ENCODE data around the gene MROH7. TPM values are rescaled to one million over a fixed set of nuclear protein-coding genes. Genes with fewer than 3 reads are reported as not detected.

MROH7 gene
- total RNA-seq, 4 donors from 2014 or later: 3.5 to 11.8 (median 5.4) TPM

DNA sequence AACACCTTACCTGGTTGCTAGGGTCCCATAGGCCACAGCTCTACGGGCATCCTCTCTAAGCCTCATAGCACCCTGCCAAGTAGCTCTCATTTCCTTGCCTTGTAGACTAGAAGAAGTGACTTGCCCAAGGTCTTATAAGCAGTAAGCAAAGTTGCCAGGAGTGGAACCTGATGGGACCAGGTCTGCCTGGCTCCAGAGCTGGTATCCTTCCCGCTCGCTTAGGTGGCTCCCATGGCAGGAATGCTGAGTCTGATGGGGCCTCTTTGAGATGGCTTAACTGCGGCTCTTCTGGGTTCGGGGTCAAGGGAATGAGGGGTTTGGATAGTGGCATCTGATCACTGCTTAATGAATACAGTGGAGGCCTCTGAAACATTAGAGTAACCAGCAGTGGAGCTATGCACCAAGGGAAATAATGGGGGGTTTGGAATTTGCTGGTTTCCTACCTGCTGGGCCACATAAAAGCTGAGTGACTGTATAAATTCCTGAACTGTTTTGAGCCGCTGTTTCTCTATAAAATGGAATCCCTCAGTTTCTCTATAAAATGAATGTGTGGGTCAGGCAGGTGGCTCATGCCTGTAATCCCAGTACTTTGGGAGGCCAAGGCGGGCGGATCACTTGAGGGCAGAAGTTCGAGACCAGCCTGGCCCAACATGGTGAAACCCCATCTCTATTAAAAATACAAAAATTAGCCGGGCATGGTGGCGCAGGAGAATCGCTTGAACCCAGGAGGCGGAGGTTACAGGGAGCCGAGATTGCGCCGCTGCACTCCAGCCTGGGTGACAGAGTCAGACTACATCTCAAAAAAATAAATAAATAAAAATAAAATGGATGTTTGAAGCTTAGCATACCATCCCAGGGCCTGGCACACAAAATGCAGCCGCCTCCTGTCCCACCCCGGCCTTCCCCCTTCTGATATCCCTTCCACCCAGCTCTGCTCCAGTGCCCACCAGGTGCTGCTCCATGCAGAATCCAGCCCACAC is 30.7 kb upstream of the MROH7 start:
- intact Hi-C loops (cut with DNase I; ENCODE audit: low total_unique reads): no loop called here

GRCh38 chr1:54611621-54612020 is 30.0 kb upstream of the MROH7 start:
- Histone ChIP-seq H3K4me3 (no peak overlapping the region), H3K36me3 (no peaks in the 10 kb centered on the region), H3K27me3 (no peaks in the 10 kb centered on the region), H3K27ac (no peak overlapping the region), H3K9me3 (no peaks in the 10 kb centered on the region), H3K4me1 (no peaks in the 10 kb centered on the region)
- intact Hi-C loops (cut with DNase I; ENCODE audit: low total_unique reads): no loop called here
- TF ChIP-seq, protein P1, sequence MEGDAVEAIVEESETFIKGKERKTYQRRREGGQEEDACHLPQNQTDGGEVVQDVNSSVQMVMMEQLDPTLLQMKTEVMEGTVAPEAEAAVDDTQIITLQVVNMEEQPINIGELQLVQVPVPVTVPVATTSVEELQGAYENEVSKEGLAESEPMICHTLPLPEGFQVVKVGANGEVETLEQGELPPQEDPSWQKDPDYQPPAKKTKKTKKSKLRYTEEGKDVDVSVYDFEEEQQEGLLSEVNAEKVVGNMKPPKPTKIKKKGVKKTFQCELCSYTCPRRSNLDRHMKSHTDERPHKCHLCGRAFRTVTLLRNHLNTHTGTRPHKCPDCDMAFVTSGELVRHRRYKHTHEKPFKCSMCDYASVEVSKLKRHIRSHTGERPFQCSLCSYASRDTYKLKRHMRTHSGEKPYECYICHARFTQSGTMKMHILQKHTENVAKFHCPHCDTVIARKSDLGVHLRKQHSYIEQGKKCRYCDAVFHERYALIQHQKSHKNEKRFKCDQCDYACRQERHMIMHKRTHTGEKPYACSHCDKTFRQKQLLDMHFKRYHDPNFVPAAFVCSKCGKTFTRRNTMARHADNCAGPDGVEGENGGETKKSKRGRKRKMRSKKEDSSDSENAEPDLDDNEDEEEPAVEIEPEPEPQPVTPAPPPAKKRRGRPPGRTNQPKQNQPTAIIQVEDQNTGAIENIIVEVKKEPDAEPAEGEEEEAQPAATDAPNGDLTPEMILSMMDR (IDR thresholded peaks at IDR 0.05): no peak
- TF ChIP-seq POLR2A (IDR thresholded peaks at IDR 0.05): no peak
- peak in 1 of 2 donors; percentile 13 for DNase-seq

More for the DNA sequence above, 30.7 kb upstream of the MROH7 start:
- H3K9me3 ChIP-seq: no peaks in the 10 kb centered on the region
- no peak overlapping the region for H3K4me3 ChIP-seq
- no peak for TF ChIP-seq POLR2A (IDR thresholded peaks at IDR 0.05)
- TF ChIP-seq, protein P1 (IDR thresholded peaks at IDR 0.05): no peak
- no peaks in the 10 kb centered on the region for H3K36me3 ChIP-seq
- no peak overlapping the region for H3K27ac ChIP-seq
- H3K27me3 ChIP-seq: no peaks in the 10 kb centered on the region
- no peaks in the 10 kb centered on the region for H3K4me1 ChIP-seq
- peak in 1 of 2 donors; percentile 4 for DNase-seq

- H3K9me3 ChIP-seq: no peaks in the 10 kb centered on the region
- no peak for TF ChIP-seq POLR2A (IDR thresholded peaks at IDR 0.05)
- TF ChIP-seq, protein P1 (IDR thresholded peaks at IDR 0.05): no peak
- no peaks in the 10 kb centered on the region for H3K4me1 ChIP-seq
- no peak overlapping the region for H3K27ac ChIP-seq
- no peak for DNase-seq
- intact Hi-C loops (cut with DNase I; ENCODE audit: low total_unique reads): no loop called here
- H3K4me3 ChIP-seq: no peak overlapping the region
- no peaks in the 10 kb centered on the region for H3K27me3 ChIP-seq
- no peaks in the 10 kb centered on the region for H3K36me3 ChIP-seq
Observed at GRCh38 chr1:54614024-54614423, 27.6 kb upstream of the MROH7 start.

- no peak for TF ChIP-seq POLR2A (IDR thresholded peaks at IDR 0.05)
- TF ChIP-seq, protein P1 (IDR thresholded peaks at IDR 0.05): no peak
- Histone ChIP-seq H3K4me3 (no peak overlapping the region), H3K9me3 (no peaks in the 10 kb centered on the region), H3K36me3 (no peaks in the 10 kb centered on the region), H3K4me1 (no peaks in the 10 kb centered on the region), H3K27ac (no peak overlapping the region), H3K27me3 (no peaks in the 10 kb centered on the region)
- DNase-seq: peak in 1 of 2 donors; percentile 2
- intact Hi-C loops (cut with DNase I; ENCODE audit: low total_unique reads): no loop called here
Observed at GRCh38 chr1:54614563-54614962, 27.0 kb upstream of the MROH7 start.
